SK-N-MC (cell line): ENCODE measurements around the gene CLDN22.

ENCODE experiments used
- EZH2 ChIP-seq: fragments of 200-600 bp; sonication (generic); IDR thresholded peaks from one replicate; pipeline ENCODE4 v1.6.1; 2017; ENCODE audit warnings: antibody characterized with exemption
- FOXP2 ChIP-seq: optimal IDR thresholded peaks from 2 replicates; pipeline ENCODE3; 2011; ENCODE audit warnings: mild to moderate bottlenecking, moderate library complexity; ENCODE audit not compliant: insufficient read depth; ENCODE audit errors: extremely low read length, control extremely low read depth
- POLR2AphosphoS5 ChIP-seq: IDR thresholded peaks from 2 replicates; pipeline ENCODE4 v1.6.1; 2012; ENCODE audit warnings: mild to moderate bottlenecking, low read depth, low read length, borderline replicate concordance

GRCh38 chr4:183288955-183289354, 31.1 kb downstream of the CLDN22 start:
- TF ChIP-seq POLR2AphosphoS5 (no peak), EZH2 (no peak), FOXP2 (no peak)
